K562 (cell line): Measurements from ENCODE around the gene SUDS3. TPM values are rescaled to one million over a fixed set of nuclear protein-coding genes. Genes with fewer than 3 reads are reported as not detected.

Experiments used
- ATAC-seq: fragments of 200-7000 bp; cut with Tn5 transposase; 3 replicates; pipeline ENCODE4 v1.9.1; 2020; ENCODE audit warnings: moderate library complexity
- BruUV-seq: library from RNA; stranded (reverse); fragments of 400-500 nt; replicated peaks from 2 replicates; lab custom pipeline; 2021; lab: Mats Ljungman, UMichigan
- CTCF ChIA-PET: fragments of 300-600 bp; formaldehyde crosslinking; extraction: SDS; loops from one replicate; lab custom pipeline; 2021; ENCODE audit warnings: low intra/inter-chr PET ratio; lab: Yijun Ruan, JAX
- POLR2A ChIA-PET: fragments of 300-600, 350-650 bp; sonication (Branson Sonifier 250); formaldehyde crosslinking; extraction: SDS; loops from one replicate; lab custom pipeline; 2021; ENCODE audit warnings: antibody characterized with exemption, inconsistent platforms; lab: Yijun Ruan, JAX
- DNase-seq, 4 experiments: peaks; one replicate each; pipeline versions ENCODE4 v3.0.0 to v3.0.0-alpha.2; 2011 to 2018; ENCODE audit warnings: low spot score in 3 of 4, mixed read lengths in 3 of 4; ENCODE audit errors: extremely low read depth in 1 of 4
- FAIRE-seq: peaks from 2 replicates; lab custom pipeline; 2011; peaks lifted over from hg19 to GRCh38; lab: Jason Lieb, UNC
- H2AFZ ChIP-seq: 2 replicates; pipeline ENCODE4 v1.6.0; 2011; ENCODE audit warnings: low read depth, low read length, control low read depth, inconsistent platforms
- H3K27ac ChIP-seq: fragments of 200-600 bp; 3 replicates; pipeline ENCODE4 v1.8.0; 2011; ENCODE audit warnings: low read depth, mild to moderate bottlenecking, control low read depth, inconsistent platforms, low read length, moderate library complexity, mixed read lengths; ENCODE audit errors: extremely low read depth
- H3K27me3 ChIP-seq, 2 experiments: fragments of 300-600 bp in 1 of 2; 2 replicates in 1 of 2; 3 replicates in 1 of 2; pipeline versions ENCODE4 v1.6.0 to v1.8.0; 2011; ENCODE audit warnings: inconsistent platforms in 2 of 2, low read length in 2 of 2, mild to moderate bottlenecking in 1 of 2, mixed read lengths in 1 of 2, moderate library complexity in 1 of 2; ENCODE audit not compliant: control insufficient read depth in 2 of 2, insufficient read depth in 2 of 2
- H3K36me3 ChIP-seq: fragments of 300-600 bp; 3 replicates; pipeline ENCODE4 v1.8.0; 2011; ENCODE audit warnings: mild to moderate bottlenecking, low read length, inconsistent platforms; ENCODE audit not compliant: control insufficient read depth, insufficient read depth
- H3K4me1 ChIP-seq, 2 experiments: fragments of 200-600 bp in 1 of 2; replicated peaks in 1 of 2; 2 replicates in 1 of 2; 3 replicates in 1 of 2; pipeline versions ENCODE4 v1.5.1 to v1.8.0; 2011; ENCODE audit warnings: inconsistent platforms in 2 of 2, low read length in 2 of 2, mild to moderate bottlenecking in 1 of 2, mixed read lengths in 1 of 2, moderate library complexity in 1 of 2; ENCODE audit not compliant: control insufficient read depth in 2 of 2, insufficient read depth in 2 of 2
- H3K4me2 ChIP-seq: 2 replicates; pipeline ENCODE4 v1.6.1; 2011; ENCODE audit warnings: low read length, control low read depth, inconsistent platforms, mixed read lengths; ENCODE audit not compliant: insufficient read depth
- H3K4me3 ChIP-seq: fragments of 200-600 bp; sonication (generic), shearing (Covaris generic); 2 replicates; pipeline ENCODE4 v1.5.1; 2016; ENCODE audit warnings: control low read depth, inconsistent platforms
- H3K79me2 ChIP-seq: fragments of 200-600 bp; 3 replicates; pipeline ENCODE4 v1.8.0; 2011; ENCODE audit warnings: low read length, inconsistent platforms; ENCODE audit not compliant: control insufficient read depth, insufficient read depth
- H3K9ac ChIP-seq, 2 experiments: 2 replicates each; pipeline versions ENCODE4 v1.6.0 to v1.6.1; 2011; ENCODE audit warnings: low read depth in 2 of 2, low read length in 2 of 2, control low read depth in 1 of 2, inconsistent platforms in 1 of 2, mild to moderate bottlenecking in 1 of 2, mixed read lengths in 1 of 2; ENCODE audit not compliant: insufficient read depth in 1 of 2
- H3K9me1 ChIP-seq: one replicate; pipeline ENCODE4 v1.6.0; 2011; ENCODE audit warnings: inconsistent platforms, mild to moderate bottlenecking, low read length, moderate library complexity; ENCODE audit not compliant: control insufficient read depth, insufficient read depth
- H3K9me3 ChIP-seq: replicated peaks from 2 replicates; pipeline ENCODE4 v1.5.1; 2011; ENCODE audit warnings: low read depth, low read length, inconsistent platforms; ENCODE audit not compliant: control insufficient read depth, insufficient read depth
- H4K20me1 ChIP-seq: replicated peaks from 2 replicates; pipeline ENCODE4 v1.6.1; 2011; ENCODE audit warnings: low read length, inconsistent platforms, mixed read lengths; ENCODE audit not compliant: control insufficient read depth, insufficient read depth
- CREM ChIP-seq: IDR thresholded peaks from 2 replicates; pipeline ENCODE4 v1.6.1; 2014; ENCODE audit warnings: antibody characterized with exemption, low read depth
- EHMT2 ChIP-seq: fragments of 450-650 bp; IDR thresholded peaks from 2 replicates; pipeline ENCODE4 v1.6.1; 2018; ENCODE audit warnings: antibody characterized with exemption
- MCM3 ChIP-seq: fragments of 450-650 bp; IDR thresholded peaks from 2 replicates; pipeline ENCODE4 v1.6.1; 2016
- PRMT5 ChIP-seq: sonication (generic); formaldehyde crosslinking; IDR thresholded peaks from 2 replicates; pipeline ENCODE4 v1.5.0; 2020; ENCODE audit warnings: missing genetic modification reagents
- PYGO2 ChIP-seq: fragments of 450-650 bp; IDR thresholded peaks from 2 replicates; pipeline ENCODE4 v1.6.1; 2016; ENCODE audit warnings: mild to moderate bottlenecking, missing genetic modification characterization, moderate library complexity, missing compliant biosample characterization
- RFX5 ChIP-seq: IDR thresholded peaks from 2 replicates; pipeline ENCODE4 v1.6.1; 2011; ENCODE audit warnings: low read depth, mild to moderate bottlenecking, improper control_type of control experiment, low read length
- SIN3A ChIP-seq, 2 experiments: fragments of 150-350 bp in 1 of 2; IDR thresholded peaks; 2 replicates each; pipeline ENCODE4 v1.6.1; 2011 to 2016; ENCODE audit warnings: borderline replicate concordance in 2 of 2, low read depth in 2 of 2, low read length in 2 of 2, mild to moderate bottlenecking in 2 of 2, moderate library complexity in 2 of 2; ENCODE audit not compliant: control insufficient read depth in 1 of 2
- XRCC4 ChIP-seq: IDR thresholded peaks from one replicate; pipeline ENCODE4 v1.6.1; 2011; ENCODE audit not compliant: insufficient read depth, insufficient read length; ENCODE audit errors: extremely low read depth
- ZBTB17 ChIP-seq: fragments of 450-650 bp; formaldehyde crosslinking; IDR thresholded peaks from 2 replicates; pipeline ENCODE4 v1.4.0; 2020; ENCODE audit warnings: mild to moderate bottlenecking
- ZC3H4 ChIP-seq: sonication (generic); formaldehyde crosslinking; IDR thresholded peaks from 2 replicates; pipeline ENCODE4 v1.9.0; 2021; ENCODE audit warnings: missing genetic modification reagents, borderline replicate concordance
- ZNF197 ChIP-seq: fragments of 200-800 bp; sonication (Bioruptor generic); IDR thresholded peaks from 2 replicates; pipeline ENCODE4 v1.6.1; 2016; ENCODE audit warnings: low read depth, missing genetic modification characterization, missing compliant biosample characterization
- ZNF551 ChIP-seq: fragments of 250-450 bp; sonication (Bioruptor Pico); IDR thresholded peaks from 2 replicates; pipeline ENCODE4 v1.5.0; 2021; ENCODE audit warnings: mild to moderate bottlenecking, moderate library complexity
- ZNF699 ChIP-seq: fragments of 250-450 bp; sonication (Bioruptor Pico); IDR thresholded peaks from 2 replicates; pipeline ENCODE4 v1.8.0; 2021; ENCODE audit warnings: mild to moderate bottlenecking, moderate library complexity; ENCODE audit not compliant: insufficient replicate concordance
- WGBS: fragments of 100-300 bp; shearing (Covaris generic); methylation state at CpG from one replicate; pipeline ENCODE4 v1.1.6; 2016; ENCODE audit warnings: low coverage, mixed read lengths; ENCODE audit not compliant: insufficient coverage; ENCODE audit errors: missing lambda C conversion rate; 5-methylcytosine and 5-hydroxymethylcytosine counted together
- in situ Hi-C: fragments of 300-500 bp; cut with MboI; formaldehyde crosslinking; loops from 4 replicates; pipeline ENCODE4 v1.15.0; 2018; ENCODE audit warnings: inconsistent platforms, mixed read lengths
- intact Hi-C: fragments of 100-400 bp; cut with micrococcal nuclease; formaldehyde crosslinking; loops from 2 replicates; pipeline ENCODE4 v1.14.2; 2022
- polyA plus RNA-seq, 8 experiments: library from polyadenylated mRNA; depleted of rRNA in 4 of 8; stranded (reverse) in 5 of 8; unstranded in 3 of 8; fragments of >200 nt; fragmentation: Nextera tagmentation in 2 of 8; fragmentation: Illumina TruSeq in 1 of 8; extraction: Ambion mirVana in 2 of 8; extraction: Trizol in 1 of 8; gene quantifications; 2 replicates each; pipeline versions ENCODE4 v1.2.1 to v1.2.3, GENCODE V29; 2011 to 2014; ENCODE audit warnings: inconsistent platforms in 1 of 8, missing spikeins in 1 of 8
- total RNA-seq, 7 experiments: library from RNA; depleted of rRNA in 6 of 7; stranded (reverse); fragments of >200 nt in 6 of 7; fragmentation: Illumina TruSeq in 2 of 7; extraction: Trizol in 2 of 7; gene quantifications; 2 replicates each; pipeline versions ENCODE4 v1.2.1 to v1.2.3, GENCODE V29; 2011 to 2021; ENCODE audit warnings: low replicate concordance in 1 of 7
- TF ChIP-seq, protein P1 (sequence below): fragments of 250-450 bp; sonication (Bioruptor Pico); IDR thresholded peaks from 2 replicates; pipeline ENCODE4 v1.8.0; 2022; ENCODE audit warnings: moderate library complexity, mild to moderate bottlenecking, inconsistent platforms
- TF ChIP-seq, protein P2 (sequence below), 2 experiments: fragments of 250-450 bp in 1 of 2; fragments of 450-650 bp in 1 of 2; sonication (Bioruptor Pico) in 1 of 2; IDR thresholded peaks; 2 replicates each; pipeline versions ENCODE4 v1.6.1 to v1.8.0; 2016 to 2021; ENCODE audit warnings: mild to moderate bottlenecking in 2 of 2, moderate library complexity in 2 of 2, missing compliant biosample characterization in 1 of 2, missing genetic modification characterization in 1 of 2
- TF ChIP-seq, protein P3 (sequence below): fragments of 250-450 bp; sonication (Bioruptor Pico); IDR thresholded peaks from 2 replicates; pipeline ENCODE4 v1.8.0; 2021; ENCODE audit warnings: mild to moderate bottlenecking, moderate library complexity

SUDS3 gene
- total and polyA plus RNA-seq, 9 of the 15 experiments (the other 6 are each of a cell fraction or from before 2014, with no cell fraction given): 6.6 to 30.5 (median 23.3) TPM

DNA sequence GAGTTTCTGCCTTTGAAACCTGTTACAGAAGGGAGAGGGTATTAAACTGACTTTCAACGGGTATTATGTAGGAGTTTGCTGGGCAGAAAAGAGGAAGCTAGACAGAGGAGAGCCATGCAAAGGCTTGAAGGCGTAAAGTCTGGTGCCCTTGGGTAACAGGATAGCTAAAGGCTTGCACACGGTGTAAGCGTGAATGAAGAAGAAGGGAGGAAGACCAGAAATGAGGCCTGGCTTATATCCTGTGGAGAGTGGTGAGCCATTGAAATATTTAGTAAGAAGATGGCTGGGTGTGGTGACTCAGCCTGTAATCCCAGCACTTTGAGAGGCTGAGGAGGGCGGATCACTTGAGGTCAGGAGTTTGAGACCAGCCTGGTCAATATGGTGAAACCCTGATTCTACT lies 22.6 kb downstream of the SUDS3 start:
- H3K36me3 ChIP-seq: peaks cover 74% of the 10 kb centered on the region; the same call in 2 of the 3 replicates
- FAIRE-seq (no peak), DNase-seq (no peak)
- no peaks in the 10 kb centered on the region for H3K9me3 ChIP-seq
- TF ChIP-seq ZNF699 (no peak), SIN3A (IDR thresholded peaks at IDR 0.05; ENCODE audit: borderline replicate concordance in 2 of 2, control insufficient read depth in 1 of 2, low read depth in 2 of 2, low read length in 2 of 2) (no peak), ZNF551 (CRISPR knock-in tag) (no peak), MCM3 (no peak), RFX5 (no peak), XRCC4 (no peak), ZC3H4 (CRISPR knock-in tag) (no peak), CREM (no peak), EHMT2 (no peak), ZNF197 (CRISPR knock-in tag) (no peak), PYGO2 (tag) (no peak), ZBTB17 (no peak), PRMT5 (CRISPR knock-in tag) (no peak)
- TF ChIP-seq, protein P1, sequence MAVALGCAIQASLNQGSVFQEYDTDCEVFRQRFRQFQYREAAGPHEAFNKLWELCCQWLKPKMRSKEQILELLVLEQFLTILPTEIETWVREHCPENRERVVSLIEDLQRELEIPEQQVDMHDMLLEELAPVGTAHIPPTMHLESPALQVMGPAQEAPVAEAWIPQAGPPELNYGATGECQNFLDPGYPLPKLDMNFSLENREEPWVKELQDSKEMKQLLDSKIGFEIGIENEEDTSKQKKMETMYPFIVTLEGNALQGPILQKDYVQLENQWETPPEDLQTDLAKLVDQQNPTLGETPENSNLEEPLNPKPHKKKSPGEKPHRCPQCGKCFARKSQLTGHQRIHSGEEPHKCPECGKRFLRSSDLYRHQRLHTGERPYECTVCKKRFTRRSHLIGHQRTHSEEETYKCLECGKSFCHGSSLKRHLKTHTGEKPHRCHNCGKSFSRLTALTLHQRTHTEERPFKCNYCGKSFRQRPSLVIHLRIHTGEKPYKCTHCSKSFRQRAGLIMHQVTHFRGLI (CRISPR knock-in tag): no peak
- TF ChIP-seq, protein P2, sequence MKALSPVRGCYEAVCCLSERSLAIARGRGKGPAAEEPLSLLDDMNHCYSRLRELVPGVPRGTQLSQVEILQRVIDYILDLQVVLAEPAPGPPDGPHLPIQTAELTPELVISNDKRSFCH (CRISPR knock-in tag; IDR thresholded peaks at IDR 0.05): no peak
- TF ChIP-seq, protein P2 (tag; IDR thresholded peaks at IDR 0.05): no peak
- TF ChIP-seq, protein P3, sequence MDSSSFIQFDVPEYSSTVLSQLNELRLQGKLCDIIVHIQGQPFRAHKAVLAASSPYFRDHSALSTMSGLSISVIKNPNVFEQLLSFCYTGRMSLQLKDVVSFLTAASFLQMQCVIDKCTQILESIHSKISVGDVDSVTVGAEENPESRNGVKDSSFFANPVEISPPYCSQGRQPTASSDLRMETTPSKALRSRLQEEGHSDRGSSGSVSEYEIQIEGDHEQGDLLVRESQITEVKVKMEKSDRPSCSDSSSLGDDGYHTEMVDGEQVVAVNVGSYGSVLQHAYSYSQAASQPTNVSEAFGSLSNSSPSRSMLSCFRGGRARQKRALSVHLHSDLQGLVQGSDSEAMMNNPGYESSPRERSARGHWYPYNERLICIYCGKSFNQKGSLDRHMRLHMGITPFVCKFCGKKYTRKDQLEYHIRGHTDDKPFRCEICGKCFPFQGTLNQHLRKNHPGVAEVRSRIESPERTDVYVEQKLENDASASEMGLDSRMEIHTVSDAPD (CRISPR knock-in tag): no peak
- TF ChIP-seq, all 486 proteins: peak for 0
- Histone ChIP-seq H3K27me3 (no peaks in the 10 kb centered on the region), H3K4me1 (no peaks in the 10 kb centered on the region), H4K20me1 (no peaks in the 10 kb centered on the region), H3K9me1 (no peaks in the 10 kb centered on the region), H3K4me2 (no peak overlapping the region), H3K79me2 (no peaks in the 10 kb centered on the region), H3K4me3 (no peak overlapping the region), H3K27ac (no peak overlapping the region), H3K9ac (no peak overlapping the region), H2AFZ (no peak overlapping the region)
- no TSS peak for BruUV-seq
- ChIA-PET POLR2A (no interaction called here), CTCF (no interaction called here)
- ATAC-seq: no peak
- intact Hi-C loops (no loop called here), in situ Hi-C loops (no loop called here)
- WGBS: 79% methylated on average over 5 of the region's 5 CpGs
